A549 (cell line): ENCODE data around the gene RMC1.
"Not testable (repeated sequence)": the region's sequence is repeated elsewhere in the genome, so short reads cannot be mapped to it uniquely, and the experiment has no call there.

Source experiments
- EP300 ChIP-seq, 2 experiments: fragments of >200 bp; sonication (Bioruptor Twin); formaldehyde crosslinking; IDR thresholded peaks; 2 replicates in 1 of 2; 3 replicates in 1 of 2; pipeline ENCODE4 v1.6.1; 2016 to 2017
- POLR2A ChIP-seq: IDR thresholded peaks from 2 replicates; pipeline ENCODE4 v1.6.1; 2012; ENCODE audit warnings: mild to moderate bottlenecking, low read length
- SMC3 ChIP-seq: fragments of >200 bp; sonication (Bioruptor Twin); formaldehyde crosslinking; IDR thresholded peaks from 3 replicates; pipeline ENCODE4 v1.6.1; 2018; ENCODE audit warnings: inconsistent platforms
- USF2 ChIP-seq: fragments of 450-650 bp; IDR thresholded peaks from 2 replicates; pipeline ENCODE4 v1.6.1; 2014; ENCODE audit warnings: antibody characterized with exemption
- TF ChIP-seq, protein P1 (sequence below): fragments of >200 bp; sonication (Bioruptor Twin); formaldehyde crosslinking; IDR thresholded peaks from 3 replicates; pipeline ENCODE4 v1.5.1; 2016

DNA sequence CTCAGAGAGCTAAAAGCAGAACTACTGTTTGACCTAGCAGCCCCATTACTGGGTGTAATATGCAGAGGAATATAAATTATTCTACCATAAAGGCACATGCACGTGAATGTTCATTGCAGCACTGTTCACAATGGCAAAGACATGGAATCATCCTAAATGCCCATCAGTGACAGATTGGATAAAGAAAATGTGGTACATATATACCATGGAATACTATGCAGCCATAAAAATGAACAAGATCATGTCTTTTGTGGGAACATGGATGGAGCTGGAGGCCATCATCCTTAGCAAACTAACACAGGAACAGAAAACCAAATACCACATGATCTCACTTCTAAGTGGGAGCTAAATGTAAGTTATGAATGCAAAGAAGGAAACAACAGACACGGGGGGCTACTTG, 7.6 kb downstream of the RMC1 start:
- not testable (repeated sequence) for TF ChIP-seq POLR2A; USF2; SMC3; EP300 (IDR thresholded peaks at IDR 0.05)
- TF ChIP-seq, protein P1, sequence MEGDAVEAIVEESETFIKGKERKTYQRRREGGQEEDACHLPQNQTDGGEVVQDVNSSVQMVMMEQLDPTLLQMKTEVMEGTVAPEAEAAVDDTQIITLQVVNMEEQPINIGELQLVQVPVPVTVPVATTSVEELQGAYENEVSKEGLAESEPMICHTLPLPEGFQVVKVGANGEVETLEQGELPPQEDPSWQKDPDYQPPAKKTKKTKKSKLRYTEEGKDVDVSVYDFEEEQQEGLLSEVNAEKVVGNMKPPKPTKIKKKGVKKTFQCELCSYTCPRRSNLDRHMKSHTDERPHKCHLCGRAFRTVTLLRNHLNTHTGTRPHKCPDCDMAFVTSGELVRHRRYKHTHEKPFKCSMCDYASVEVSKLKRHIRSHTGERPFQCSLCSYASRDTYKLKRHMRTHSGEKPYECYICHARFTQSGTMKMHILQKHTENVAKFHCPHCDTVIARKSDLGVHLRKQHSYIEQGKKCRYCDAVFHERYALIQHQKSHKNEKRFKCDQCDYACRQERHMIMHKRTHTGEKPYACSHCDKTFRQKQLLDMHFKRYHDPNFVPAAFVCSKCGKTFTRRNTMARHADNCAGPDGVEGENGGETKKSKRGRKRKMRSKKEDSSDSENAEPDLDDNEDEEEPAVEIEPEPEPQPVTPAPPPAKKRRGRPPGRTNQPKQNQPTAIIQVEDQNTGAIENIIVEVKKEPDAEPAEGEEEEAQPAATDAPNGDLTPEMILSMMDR, result not testable (repeated sequence)
